ENCODE results near the gene SUGCT.
"Not testable (repeated sequence)": the region's sequence is repeated elsewhere in the genome, so short reads cannot be mapped to it uniquely, and the experiment has no call there.

The SUGCT gene

DNA sequence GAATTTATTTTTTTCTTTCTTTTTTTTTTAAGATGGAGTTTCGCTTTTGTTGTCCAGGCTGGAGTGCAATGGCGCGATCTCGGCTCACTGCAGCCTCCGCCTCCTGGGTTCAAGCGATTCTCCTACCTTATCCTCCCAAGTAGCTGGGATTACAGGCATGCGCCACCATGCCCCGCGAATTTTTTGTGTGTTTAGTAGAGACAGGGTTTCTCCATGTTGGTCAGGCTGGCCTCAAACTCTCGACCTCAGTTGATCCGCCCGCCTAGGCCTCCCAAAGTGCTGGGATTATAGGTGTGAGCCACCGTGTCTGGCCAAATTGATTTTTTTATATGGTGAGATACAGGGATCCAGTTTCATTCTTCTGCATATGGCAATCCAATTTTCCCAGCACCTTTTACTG lies 5.1 kb downstream of the SUGCT start:
- peaks cover 13% of the 10 kb centered on the region for H3K27me3 ChIP-seq (ENCODE audit: control insufficient read depth, insufficient read depth, low read length)
- not testable (repeated sequence) for H3K9me3 ChIP-seq (ENCODE audit: control insufficient read depth, insufficient read depth, low read length); H3K9ac ChIP-seq (ENCODE audit: low read depth, low read length); H3K4me1 ChIP-seq (ENCODE audit: control insufficient read depth, insufficient read depth, low read length); H3K4me3 ChIP-seq (ENCODE audit: low read depth, low read length); H3K27ac ChIP-seq (ENCODE audit: low read depth, low read length); H3K36me3 ChIP-seq (ENCODE audit: control insufficient read depth, insufficient read depth, low read length)

GRCh38 chr7:40141916-40142315 lies 7.1 kb downstream of the SUGCT start:
- not testable (repeated sequence) for H3K27me3 ChIP-seq (ENCODE audit: control insufficient read depth, insufficient read depth, low read length); H3K36me3 ChIP-seq (ENCODE audit: control insufficient read depth, insufficient read depth, low read length); H3K4me1 ChIP-seq (ENCODE audit: control insufficient read depth, insufficient read depth, low read length); H3K27ac ChIP-seq (ENCODE audit: low read depth, low read length); H3K4me3 ChIP-seq (ENCODE audit: low read depth, low read length); H3K9ac ChIP-seq (ENCODE audit: low read depth, low read length)
- H3K9me3 ChIP-seq (ENCODE audit: control insufficient read depth, insufficient read depth, low read length) = peaks cover 11% of the 10 kb centered on the region; the same call in 1 of the 2 replicates

- H3K36me3 ChIP-seq (ENCODE audit: control insufficient read depth, insufficient read depth, low read length) = not testable (repeated sequence)
Measured at GRCh38 chr7:40145596-40146130, 10.9 kb downstream of the SUGCT start.

DNA sequence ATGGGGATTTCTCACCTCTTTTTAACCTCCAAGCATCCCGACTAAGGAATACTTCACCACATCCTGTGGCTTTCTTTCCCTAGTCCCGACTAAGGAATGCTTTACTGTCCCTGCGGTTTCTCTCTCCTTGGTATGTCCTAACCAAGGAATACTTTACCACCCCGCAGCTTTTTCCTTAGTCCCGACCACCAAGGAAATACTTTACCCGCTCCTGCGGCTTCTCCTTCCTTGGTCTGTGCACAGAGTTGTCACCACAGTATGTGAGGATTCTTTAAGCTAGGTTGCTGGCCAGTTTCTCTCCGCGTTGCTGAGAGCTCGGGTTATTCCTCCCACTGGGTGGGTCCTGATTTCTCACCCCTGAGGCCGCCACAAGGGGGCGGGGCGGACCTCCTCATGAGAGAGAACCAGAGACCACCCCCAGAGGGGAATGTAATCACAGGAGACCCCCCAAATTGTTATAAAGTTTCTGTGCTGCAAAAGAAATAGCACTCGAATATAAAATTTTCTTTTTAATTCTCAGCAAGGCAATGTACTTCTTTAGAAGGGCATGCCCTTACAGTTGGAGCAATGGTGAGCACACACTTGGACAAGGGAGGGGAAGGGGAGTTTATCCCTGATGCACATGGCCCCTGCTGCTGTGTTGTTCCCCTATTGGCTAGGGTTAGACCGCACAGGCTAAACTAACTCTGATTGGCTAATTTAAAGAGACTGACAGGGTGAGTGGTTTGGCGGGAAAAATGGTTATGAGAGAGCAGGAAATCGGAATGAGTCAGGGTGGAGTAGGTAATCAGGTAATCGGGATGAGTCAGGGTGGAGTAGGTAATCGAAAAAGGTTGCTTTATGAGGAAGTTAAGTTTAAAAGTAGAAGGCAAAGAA lies 12.8 kb downstream of the SUGCT start:
- H3K4me1 ChIP-seq (ENCODE audit: control insufficient read depth, insufficient read depth, low read length) = 0 out of 2 replicates have a peak, but pooled peaks cover 7% of the 10 kb centered on the region
- H3K9ac ChIP-seq (ENCODE audit: low read depth, low read length) = no peak overlapping the region
- H3K4me3 ChIP-seq (ENCODE audit: low read depth, low read length) = no peak overlapping the region
- no peaks in the 10 kb centered on the region for H3K36me3 ChIP-seq (ENCODE audit: control insufficient read depth, insufficient read depth, low read length)
- H3K27ac ChIP-seq (ENCODE audit: low read depth, low read length) = no peak overlapping the region
- H3K27me3 ChIP-seq (ENCODE audit: control insufficient read depth, insufficient read depth, low read length) = no peaks in the 10 kb centered on the region
- H3K9me3 ChIP-seq (ENCODE audit: control insufficient read depth, insufficient read depth, low read length) = peaks cover 12% of the 10 kb centered on the region; the same call in 1 of the 2 replicates

More at GRCh38 chr7:40145596-40146130, 10.9 kb downstream of the SUGCT start:
- H3K4me1 ChIP-seq (ENCODE audit: control insufficient read depth, insufficient read depth, low read length); H3K27me3 ChIP-seq (ENCODE audit: control insufficient read depth, insufficient read depth, low read length); H3K4me3 ChIP-seq (ENCODE audit: low read depth, low read length); H3K27ac ChIP-seq (ENCODE audit: low read depth, low read length); H3K9ac ChIP-seq (ENCODE audit: low read depth, low read length): not testable (repeated sequence)
- peaks cover 12% of the 10 kb centered on the region; the same call in 1 of the 2 replicates for H3K9me3 ChIP-seq (ENCODE audit: control insufficient read depth, insufficient read depth, low read length)

DNA sequence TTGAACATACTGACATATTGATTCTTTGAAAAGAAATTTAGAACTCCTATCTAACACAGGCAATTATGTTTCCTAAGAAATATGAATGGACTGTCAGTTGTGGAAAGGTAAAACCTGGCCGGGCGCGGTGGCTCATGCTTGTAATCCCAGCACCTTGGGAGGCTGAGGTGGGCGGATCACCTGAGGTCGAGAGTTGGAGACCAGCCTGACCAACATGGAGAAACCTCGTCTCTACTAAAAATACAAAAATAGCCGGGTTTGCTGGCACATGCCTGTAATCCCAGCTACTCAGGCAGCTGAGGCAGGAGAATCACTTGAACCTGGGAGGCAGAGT lies 13.4 kb downstream of the SUGCT start:
- H3K4me1 ChIP-seq (ENCODE audit: control insufficient read depth, insufficient read depth, low read length); H3K27ac ChIP-seq (ENCODE audit: low read depth, low read length); H3K9ac ChIP-seq (ENCODE audit: low read depth, low read length); H3K36me3 ChIP-seq (ENCODE audit: control insufficient read depth, insufficient read depth, low read length); H3K4me3 ChIP-seq (ENCODE audit: low read depth, low read length); H3K27me3 ChIP-seq (ENCODE audit: control insufficient read depth, insufficient read depth, low read length): not testable (repeated sequence)
- peaks cover 12% of the 10 kb centered on the region; the same call in 1 of the 2 replicates for H3K9me3 ChIP-seq (ENCODE audit: control insufficient read depth, insufficient read depth, low read length)

- peak overlapping the region; percentile 6; the same call in 1 of the 2 replicates for H3K4me3 ChIP-seq (ENCODE audit: low read depth, low read length)
- H3K36me3 ChIP-seq (ENCODE audit: control insufficient read depth, insufficient read depth, low read length) = no peaks in the 10 kb centered on the region
- H3K9me3 ChIP-seq (ENCODE audit: control insufficient read depth, insufficient read depth, low read length) = peaks cover 12% of the 10 kb centered on the region; the same call in 1 of the 2 replicates
- 0 out of 2 replicates have a peak, but pooled peaks cover 7% of the 10 kb centered on the region for H3K4me1 ChIP-seq (ENCODE audit: control insufficient read depth, insufficient read depth, low read length)
- H3K27ac ChIP-seq (ENCODE audit: low read depth, low read length) = peak overlapping the region; percentile 60
- no peaks in the 10 kb centered on the region for H3K27me3 ChIP-seq (ENCODE audit: control insufficient read depth, insufficient read depth, low read length)
- H3K9ac ChIP-seq (ENCODE audit: low read depth, low read length) = no peak overlapping the region
Measured at GRCh38 chr7:40148671-40149070, 13.9 kb downstream of the SUGCT start.

GRCh38 chr7:40151504-40151903 lies 16.7 kb downstream of the SUGCT start:
- 0 out of 2 replicates have a peak, but pooled peaks cover 5% of the 10 kb centered on the region for H3K9me3 ChIP-seq (ENCODE audit: control insufficient read depth, insufficient read depth, low read length)

GRCh38 chr7:40156988-40157387 lies 22.2 kb downstream of the SUGCT start:
- Histone ChIP-seq H3K4me1 (ENCODE audit: control insufficient read depth, insufficient read depth, low read length) (no peaks in the 10 kb centered on the region), H3K9me3 (ENCODE audit: control insufficient read depth, insufficient read depth, low read length) (no peaks in the 10 kb centered on the region), H3K9ac (ENCODE audit: low read depth, low read length) (no peak overlapping the region), H3K4me3 (ENCODE audit: low read depth, low read length) (no peak overlapping the region), H3K27ac (ENCODE audit: low read depth, low read length) (no peak overlapping the region), H3K27me3 (ENCODE audit: control insufficient read depth, insufficient read depth, low read length) (no peaks in the 10 kb centered on the region), H3K36me3 (ENCODE audit: control insufficient read depth, insufficient read depth, low read length) (no peaks in the 10 kb centered on the region)

More at GRCh38 chr7:40151504-40151903, 16.7 kb downstream of the SUGCT start:
- H3K4me1 ChIP-seq (ENCODE audit: control insufficient read depth, insufficient read depth, low read length) = 0 out of 2 replicates have a peak, but pooled peaks cover 7% of the 10 kb centered on the region
- H3K36me3 ChIP-seq (ENCODE audit: control insufficient read depth, insufficient read depth, low read length) = no peaks in the 10 kb centered on the region
- H3K27ac ChIP-seq (ENCODE audit: low read depth, low read length) = no peak overlapping the region
- no peak overlapping the region for H3K9ac ChIP-seq (ENCODE audit: low read depth, low read length)
- H3K4me3 ChIP-seq (ENCODE audit: low read depth, low read length) = no peak overlapping the region
- H3K27me3 ChIP-seq (ENCODE audit: control insufficient read depth, insufficient read depth, low read length) = no peaks in the 10 kb centered on the region

DNA sequence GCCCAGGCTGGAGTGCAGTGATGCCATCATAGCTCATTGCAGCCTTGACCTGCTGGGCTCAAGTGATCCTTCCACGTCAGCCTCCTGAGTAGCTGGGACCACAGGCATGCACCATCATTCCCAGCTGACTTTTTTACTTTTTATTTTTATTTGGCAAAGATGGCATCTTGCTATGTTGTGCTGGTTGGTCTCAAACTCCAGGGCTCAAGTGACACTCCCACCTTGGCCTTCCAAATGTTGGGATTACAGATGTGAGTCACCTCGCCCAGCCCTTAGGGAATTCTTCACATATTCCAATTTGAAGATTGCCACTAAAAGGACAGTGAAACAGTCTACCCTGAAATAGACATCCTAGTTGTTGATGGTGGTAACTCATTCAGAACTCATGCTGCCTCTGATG lies 27.7 kb downstream of the SUGCT start:
- Histone ChIP-seq H3K9ac (ENCODE audit: low read depth, low read length) (no peak overlapping the region), H3K27me3 (ENCODE audit: control insufficient read depth, insufficient read depth, low read length) (no peaks in the 10 kb centered on the region), H3K9me3 (ENCODE audit: control insufficient read depth, insufficient read depth, low read length) (no peaks in the 10 kb centered on the region), H3K4me1 (ENCODE audit: control insufficient read depth, insufficient read depth, low read length) (no peaks in the 10 kb centered on the region), H3K27ac (ENCODE audit: low read depth, low read length) (no peak overlapping the region), H3K36me3 (ENCODE audit: control insufficient read depth, insufficient read depth, low read length) (no peaks in the 10 kb centered on the region), H3K4me3 (ENCODE audit: low read depth, low read length) (no peak overlapping the region)

GRCh38 chr7:40165216-40165615 lies 30.4 kb downstream of the SUGCT start:
- no peaks in the 10 kb centered on the region for H3K27me3 ChIP-seq (ENCODE audit: control insufficient read depth, insufficient read depth, low read length)
- no peak overlapping the region for H3K9ac ChIP-seq (ENCODE audit: low read depth, low read length)
- H3K27ac ChIP-seq (ENCODE audit: low read depth, low read length) = no peak overlapping the region
- H3K9me3 ChIP-seq (ENCODE audit: control insufficient read depth, insufficient read depth, low read length) = no peaks in the 10 kb centered on the region
- H3K36me3 ChIP-seq (ENCODE audit: control insufficient read depth, insufficient read depth, low read length) = no peaks in the 10 kb centered on the region
- no peaks in the 10 kb centered on the region for H3K4me1 ChIP-seq (ENCODE audit: control insufficient read depth, insufficient read depth, low read length)
- H3K4me3 ChIP-seq (ENCODE audit: low read depth, low read length) = no peak overlapping the region

- H3K9ac ChIP-seq (ENCODE audit: low read depth, low read length) = no peak overlapping the region
- no peaks in the 10 kb centered on the region for H3K9me3 ChIP-seq (ENCODE audit: control insufficient read depth, insufficient read depth, low read length)
- H3K27ac ChIP-seq (ENCODE audit: low read depth, low read length) = no peak overlapping the region
- no peaks in the 10 kb centered on the region for H3K4me1 ChIP-seq (ENCODE audit: control insufficient read depth, insufficient read depth, low read length)
- H3K36me3 ChIP-seq (ENCODE audit: control insufficient read depth, insufficient read depth, low read length) = no peaks in the 10 kb centered on the region
- H3K4me3 ChIP-seq (ENCODE audit: low read depth, low read length) = no peak overlapping the region
- no peaks in the 10 kb centered on the region for H3K27me3 ChIP-seq (ENCODE audit: control insufficient read depth, insufficient read depth, low read length)
Measured at GRCh38 chr7:40167291-40167690, 32.5 kb downstream of the SUGCT start.
